GM20000 (cell line): ENCODE measurements around the gene PHACTR1.
A peak's percentile ranks its signal among the peaks of the same experiment; 100 is the strongest.

ENCODE experiments used
- DNase-seq: peaks from one replicate; pipeline ENCODE4 v3.0.0; 2012; ENCODE audit warnings: low spot score
- TF ChIP-seq, protein P1 (sequence below): IDR thresholded peaks from 2 replicates; pipeline ENCODE4 v1.5.1; 2012; ENCODE audit warnings: mild to moderate bottlenecking, control low read depth; ENCODE audit errors: extremely low read depth, missing control alignments

Gene PHACTR1

DNA sequence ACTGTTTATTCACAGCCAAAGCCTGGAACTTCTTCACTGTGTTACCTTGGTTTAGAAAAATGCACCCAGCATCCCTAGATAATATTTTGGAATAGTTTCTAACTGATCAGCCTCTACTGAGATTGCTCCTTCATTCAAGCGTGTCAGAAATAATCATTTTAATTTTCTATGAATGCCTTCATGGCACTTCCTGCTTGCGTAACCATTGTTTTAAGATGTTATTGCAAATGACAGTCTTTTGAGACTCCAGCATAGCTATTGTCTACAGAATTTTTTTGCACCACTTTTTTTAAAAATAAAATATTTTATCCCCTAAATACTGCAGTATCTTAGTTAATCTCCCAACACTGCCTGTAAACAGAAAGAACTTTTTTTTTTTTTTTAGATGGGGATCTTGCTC is 213.1 kb downstream of the PHACTR1 start:
- no peak for DNase-seq
- TF ChIP-seq, protein P1, sequence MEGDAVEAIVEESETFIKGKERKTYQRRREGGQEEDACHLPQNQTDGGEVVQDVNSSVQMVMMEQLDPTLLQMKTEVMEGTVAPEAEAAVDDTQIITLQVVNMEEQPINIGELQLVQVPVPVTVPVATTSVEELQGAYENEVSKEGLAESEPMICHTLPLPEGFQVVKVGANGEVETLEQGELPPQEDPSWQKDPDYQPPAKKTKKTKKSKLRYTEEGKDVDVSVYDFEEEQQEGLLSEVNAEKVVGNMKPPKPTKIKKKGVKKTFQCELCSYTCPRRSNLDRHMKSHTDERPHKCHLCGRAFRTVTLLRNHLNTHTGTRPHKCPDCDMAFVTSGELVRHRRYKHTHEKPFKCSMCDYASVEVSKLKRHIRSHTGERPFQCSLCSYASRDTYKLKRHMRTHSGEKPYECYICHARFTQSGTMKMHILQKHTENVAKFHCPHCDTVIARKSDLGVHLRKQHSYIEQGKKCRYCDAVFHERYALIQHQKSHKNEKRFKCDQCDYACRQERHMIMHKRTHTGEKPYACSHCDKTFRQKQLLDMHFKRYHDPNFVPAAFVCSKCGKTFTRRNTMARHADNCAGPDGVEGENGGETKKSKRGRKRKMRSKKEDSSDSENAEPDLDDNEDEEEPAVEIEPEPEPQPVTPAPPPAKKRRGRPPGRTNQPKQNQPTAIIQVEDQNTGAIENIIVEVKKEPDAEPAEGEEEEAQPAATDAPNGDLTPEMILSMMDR = no peak

DNA sequence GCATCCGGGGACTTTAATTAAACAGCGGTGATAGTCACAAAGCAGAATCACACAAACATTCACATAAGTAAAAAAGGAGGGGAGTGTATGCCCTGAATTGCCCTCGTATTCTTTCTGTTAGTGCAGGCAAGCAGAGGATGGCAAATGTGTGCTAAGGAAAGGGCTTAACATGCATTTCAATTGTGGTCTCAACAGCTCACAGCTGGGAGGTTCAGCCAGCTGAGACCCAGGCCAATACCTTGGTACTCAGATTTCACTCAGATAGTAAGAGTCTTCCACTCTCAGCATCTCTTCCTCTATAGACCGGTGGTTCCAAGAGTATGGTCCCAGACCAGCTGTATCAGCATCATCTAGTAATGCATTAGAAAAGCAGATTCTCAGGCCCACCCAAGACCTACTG is 215.1 kb downstream of the PHACTR1 start:
- TF ChIP-seq, protein P1 = no peak
- DNase-seq = no peak

DNA sequence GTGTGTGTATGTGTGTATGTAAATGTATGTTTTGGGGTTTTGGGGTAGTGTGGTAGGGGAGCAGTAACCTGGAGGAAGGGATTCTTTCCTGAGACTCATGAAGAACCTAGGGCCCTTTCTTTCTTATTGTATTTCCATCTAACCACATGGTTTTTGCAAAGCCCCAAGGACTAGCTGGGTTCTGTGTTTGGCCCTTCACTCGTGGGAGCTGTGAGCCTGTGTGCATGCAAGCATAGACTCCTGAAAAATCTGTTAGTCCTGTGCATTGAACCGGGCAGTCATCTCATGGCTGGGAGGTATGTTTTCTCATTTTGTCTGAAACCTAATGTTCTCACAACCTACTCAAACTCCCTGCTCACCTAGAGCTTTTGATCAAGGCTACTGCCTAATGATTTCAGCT is 219.1 kb downstream of the PHACTR1 start:
- TF ChIP-seq, protein P1 = no peak
- DNase-seq = peak; percentile 23

GRCh38 chr6:12937971-12938370 is 221.4 kb downstream of the PHACTR1 start:
- TF ChIP-seq, protein P1 = no peak
- DNase-seq = no peak

GRCh38 chr6:12939314-12939713 is 222.7 kb downstream of the PHACTR1 start:
- DNase-seq = no peak
- TF ChIP-seq, protein P1 = no peak

- no peak for DNase-seq
- TF ChIP-seq, protein P1 = no peak
Observed at GRCh38 chr6:12941422-12941821, 224.9 kb downstream of the PHACTR1 start.

DNA sequence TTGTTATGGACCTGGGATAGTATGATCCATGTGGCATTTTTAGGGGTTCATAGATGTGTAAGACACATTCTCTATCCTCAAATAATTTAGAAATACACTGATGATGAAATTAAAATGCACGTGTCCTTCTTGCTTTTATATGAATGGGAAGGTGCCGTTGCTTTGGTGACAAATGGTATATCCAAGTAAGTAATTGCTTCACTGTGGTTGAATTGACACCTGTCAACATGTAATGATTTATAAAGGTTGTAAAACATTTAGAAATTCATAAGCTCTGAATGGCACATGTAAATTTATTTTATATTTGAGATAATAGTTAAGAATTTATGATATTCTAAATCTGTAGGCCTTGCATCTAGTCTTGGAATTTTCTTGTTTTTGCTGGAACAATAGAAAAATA is 227.0 kb downstream of the PHACTR1 start:
- no peak for DNase-seq
- TF ChIP-seq, protein P1 = no peak
